Activated naive CD8-positive, alpha-beta T cell treated with anti-CD3 and anti-CD28 coated beads for 36 hours (primary cell): ENCODE data around the gene COPB2. TPM values are rescaled to one million over a fixed set of nuclear protein-coding genes. Genes with fewer than 3 reads are reported as not detected.

Experiments used
- DNase-seq: peaks from one replicate; pipeline ENCODE4 v3.0.0; 2021
- H3K27ac Mint-ChIP-seq: one replicate; pipeline ENCODE4 v1.8.0; 2022; ENCODE audit warnings: mild to moderate bottlenecking, moderate library complexity, mixed read lengths
- H3K27me3 Mint-ChIP-seq: one replicate; pipeline ENCODE4 v1.8.0; 2022; ENCODE audit warnings: mild to moderate bottlenecking, mixed read lengths
- H3K36me3 Mint-ChIP-seq: one replicate; pipeline ENCODE4 v1.8.0; 2021; ENCODE audit warnings: mild to moderate bottlenecking, mixed read lengths
- H3K4me1 Mint-ChIP-seq: one replicate; pipeline ENCODE4 v1.8.0; 2021; ENCODE audit warnings: mixed read lengths
- H3K4me3 Mint-ChIP-seq: one replicate; pipeline ENCODE4 v1.8.0; 2022; ENCODE audit warnings: mild to moderate bottlenecking, moderate library complexity, mixed read lengths
- H3K9me3 Mint-ChIP-seq: one replicate; pipeline ENCODE4 v1.8.0; 2022; ENCODE audit warnings: mixed read lengths
- total RNA-seq, 2 experiments: library from RNA; stranded (reverse); gene quantifications; one replicate each; pipeline ENCODE4 v1.2.3, GENCODE V29; 2021

COPB2 gene
- total RNA-seq, 2 experiments from 2014 or later: 86.6 to 91.0 TPM

GRCh38 chr3:139310474-139310933, 78.9 kb downstream of the COPB2 start:
- H3K9me3 Mint-ChIP-seq: no peaks in the 10 kb centered on the region
- H3K36me3 Mint-ChIP-seq: no peaks in the 10 kb centered on the region
- H3K4me3 Mint-ChIP-seq: no peak overlapping the region
- no peak for DNase-seq
- H3K27ac Mint-ChIP-seq: no peak overlapping the region
- peaks cover 9% of the 10 kb centered on the region for H3K27me3 Mint-ChIP-seq
- H3K4me1 Mint-ChIP-seq: no peaks in the 10 kb centered on the region

GRCh38 chr3:139309880-139310279, 79.6 kb downstream of the COPB2 start:
- no peak for DNase-seq
- no peak overlapping the region for H3K27ac Mint-ChIP-seq
- no peaks in the 10 kb centered on the region for H3K9me3 Mint-ChIP-seq
- peaks cover 9% of the 10 kb centered on the region for H3K27me3 Mint-ChIP-seq
- H3K4me1 Mint-ChIP-seq: no peaks in the 10 kb centered on the region
- no peaks in the 10 kb centered on the region for H3K36me3 Mint-ChIP-seq
- no peak overlapping the region for H3K4me3 Mint-ChIP-seq

GRCh38 chr3:139309061-139309591, 80.3 kb downstream of the COPB2 start:
- no peak for DNase-seq
- Mint-ChIP-seq H3K36me3 (no peaks in the 10 kb centered on the region), H3K9me3 (no peaks in the 10 kb centered on the region), H3K4me3 (no peak overlapping the region), H3K4me1 (no peaks in the 10 kb centered on the region), H3K27ac (no peak overlapping the region), H3K27me3 (peaks cover 9% of the 10 kb centered on the region)

GRCh38 chr3:139308560-139308959, 80.9 kb downstream of the COPB2 start:
- H3K9me3 Mint-ChIP-seq: no peaks in the 10 kb centered on the region
- no peak for DNase-seq
- H3K4me3 Mint-ChIP-seq: no peak overlapping the region

GRCh38 chr3:139307601-139308555, 81.6 kb downstream of the COPB2 start:
- no peaks in the 10 kb centered on the region for H3K9me3 Mint-ChIP-seq
- H3K4me3 Mint-ChIP-seq: no peak overlapping the region
- no peaks in the 10 kb centered on the region for H3K36me3 Mint-ChIP-seq
- DNase-seq: no peak
- no peak overlapping the region for H3K27ac Mint-ChIP-seq
- H3K27me3 Mint-ChIP-seq: peaks cover 9% of the 10 kb centered on the region
- H3K4me1 Mint-ChIP-seq: no peaks in the 10 kb centered on the region

More at GRCh38 chr3:139308560-139308959, 80.9 kb downstream of the COPB2 start:
- H3K36me3 Mint-ChIP-seq: no peaks in the 10 kb centered on the region
- H3K4me1 Mint-ChIP-seq: no peaks in the 10 kb centered on the region
- peaks cover 9% of the 10 kb centered on the region for H3K27me3 Mint-ChIP-seq
- no peak overlapping the region for H3K27ac Mint-ChIP-seq

Other genes with a start within 250 kb of the COPB2 start
- 10 to 100 TPM; 82.4 to 84.2 TPM for gene MRPS22, start 45.6 kb downstream of the COPB2 start, total RNA-seq
- not detected for gene RBP2, start 86.9 kb upstream of the COPB2 start, total RNA-seq
- not detected for gene RBP1, start 150.1 kb upstream of the COPB2 start, total RNA-seq